Measurements from ENCODE around the gene KCTD17.

- TF ChIP-seq CTCF (IDR thresholded peaks at IDR 0.05; ENCODE audit: insufficient read depth, low read depth, low read length) (no peak), EZH2 (IDR thresholded peaks at IDR 0.05; ENCODE audit: insufficient read depth, low read length) (no peak)
Measured at GRCh38 chr22:37075046-37075445, 23.5 kb downstream of the KCTD17 start.

Measured in astrocyte (in vitro differentiated cells and primary cell).